IMR-90 (cell line): ENCODE measurements around the gene FOXK1. TPM values are rescaled to one million over a fixed set of nuclear protein-coding genes. Genes with fewer than 3 reads are reported as not detected.

Experiments
- ATAC-seq: fragments of 200-7000 bp; cut with Tn5 transposase; 2 replicates; pipeline ENCODE4 v1.9.1; 2020; ENCODE audit warnings: low read depth, mild to moderate bottlenecking, moderate library complexity
- BruUV-seq: library from RNA; stranded (reverse); fragments of 400-500 nt; replicated peaks from 2 replicates; lab custom pipeline; 2021; lab: Mats Ljungman, UMichigan
- CTCF ChIA-PET: fragments of 300-600 bp; formaldehyde crosslinking; extraction: SDS; loops from one replicate; lab custom pipeline; 2021; ENCODE audit warnings: antibody characterized with exemption; lab: Yijun Ruan, JAX
- POLR2A ChIA-PET: fragments of 300-600 bp; sonication (Branson Sonifier 250); formaldehyde crosslinking; loops from one replicate; lab custom pipeline; 2022; ENCODE audit warnings: antibody characterized with exemption; ENCODE audit not compliant: unreplicated experiment; lab: Charles Lee
- DNase-seq: peaks from one replicate; pipeline ENCODE4 v3.0.0; 2013
- H2AFZ ChIP-seq: replicated peaks from 2 replicates; pipeline ENCODE3; 2013; ENCODE audit warnings: low read length, mild to moderate bottlenecking; ENCODE audit not compliant: poor library complexity
- H2AK5ac ChIP-seq: 2 replicates; pipeline ENCODE4 v1.6.1; 2013; ENCODE audit warnings: low read depth, low read length, inconsistent platforms
- H2AK9ac ChIP-seq: replicated peaks from 2 replicates; pipeline ENCODE3; 2013; ENCODE audit warnings: mild to moderate bottlenecking, low read depth, low read length, moderate library complexity; ENCODE audit not compliant: poor library complexity
- H2BK120ac ChIP-seq: 2 replicates; pipeline ENCODE4 v1.6.1; 2013; ENCODE audit warnings: low read depth, low read length, inconsistent platforms
- H2BK15ac ChIP-seq: 3 replicates; pipeline ENCODE4 v1.6.1; 2013; ENCODE audit warnings: low read depth, low read length, inconsistent platforms
- H2BK20ac ChIP-seq: 2 replicates; pipeline ENCODE4 v1.6.1; 2013; ENCODE audit warnings: low read depth, mild to moderate bottlenecking, inconsistent platforms, low read length, moderate library complexity
- H2BK5ac ChIP-seq: 2 replicates; pipeline ENCODE4 v1.6.1; 2013; ENCODE audit warnings: mild to moderate bottlenecking, low read depth, low read length, inconsistent platforms; ENCODE audit not compliant: poor library complexity, severe bottlenecking
- H3K14ac ChIP-seq: replicated peaks from 2 replicates; pipeline ENCODE4 v1.6.1; 2013; ENCODE audit warnings: low read depth, low read length, inconsistent platforms
- H3K18ac ChIP-seq: 2 replicates; pipeline ENCODE4 v1.6.1; 2013; ENCODE audit warnings: low read depth, low read length, control low read depth
- H3K23ac ChIP-seq: 2 replicates; pipeline ENCODE4 v1.6.1; 2013; ENCODE audit warnings: low read depth, low read length, inconsistent platforms
- H3K27ac ChIP-seq: 2 replicates; pipeline ENCODE4 v1.5.1; 2013; ENCODE audit warnings: mild to moderate bottlenecking, control low read depth, low read length; ENCODE audit not compliant: insufficient read depth
- H3K27me3 ChIP-seq: 2 replicates; pipeline ENCODE4 v1.6.1; 2013; ENCODE audit warnings: low read length; ENCODE audit not compliant: control insufficient read depth, insufficient read depth
- H3K36me3 ChIP-seq: 2 replicates; pipeline ENCODE4 v1.6.1; 2013; ENCODE audit warnings: low read length, mixed read lengths; ENCODE audit not compliant: control insufficient read depth, insufficient read depth
- H3K4ac ChIP-seq: 2 replicates; pipeline ENCODE4 v1.6.1; 2013; ENCODE audit warnings: low read depth, low read length, inconsistent platforms
- H3K4me1 ChIP-seq: 2 replicates; pipeline ENCODE4 v1.6.1; 2013; ENCODE audit warnings: low read length, mixed read lengths; ENCODE audit not compliant: control insufficient read depth, insufficient read depth
- H3K4me2 ChIP-seq: 2 replicates; pipeline ENCODE4 v1.6.1; 2013; ENCODE audit warnings: low read depth, mild to moderate bottlenecking, control low read depth, low read length, moderate library complexity
- H3K4me3 ChIP-seq: 2 replicates; pipeline ENCODE4 v1.5.1; 2013; ENCODE audit warnings: low read depth, mild to moderate bottlenecking, control low read depth, low read length, moderate library complexity; ENCODE audit not compliant: insufficient read depth
- H3K56ac ChIP-seq: 2 replicates; pipeline ENCODE4 v1.6.1; 2013; ENCODE audit warnings: low read length, inconsistent platforms; ENCODE audit not compliant: insufficient read depth; ENCODE audit errors: extremely low read depth
- H3K79me1 ChIP-seq, 2 experiments: 2 replicates each; pipeline ENCODE4 v1.6.1; 2013; ENCODE audit warnings: low read length in 2 of 2, inconsistent platforms in 1 of 2, low read depth in 1 of 2
- H3K9ac ChIP-seq: 2 replicates; pipeline ENCODE4 v1.6.1; 2013; ENCODE audit warnings: low read depth, low read length, control low read depth
- H3K9me1 ChIP-seq: 2 replicates; pipeline ENCODE4 v1.6.1; 2013; ENCODE audit warnings: low read length, inconsistent platforms; ENCODE audit not compliant: insufficient read depth
- H3K9me3 ChIP-seq: 2 replicates; pipeline ENCODE4 v1.6.1; 2013; ENCODE audit warnings: low read length; ENCODE audit not compliant: control insufficient read depth, insufficient read depth
- H4K20me1 ChIP-seq: 2 replicates; pipeline ENCODE4 v1.6.1; 2013; ENCODE audit warnings: low read length, inconsistent platforms; ENCODE audit not compliant: insufficient read depth
- H4K5ac ChIP-seq: 2 replicates; pipeline ENCODE4 v1.6.1; 2013; ENCODE audit warnings: mild to moderate bottlenecking, low read depth, low read length, control low read depth
- H4K8ac ChIP-seq, 2 experiments: 2 replicates each; pipeline ENCODE4 v1.6.1; 2013; ENCODE audit warnings: low read depth in 2 of 2, low read length in 2 of 2, control low read depth in 1 of 2, inconsistent platforms in 1 of 2
- H4K91ac ChIP-seq: 2 replicates; pipeline ENCODE4 v1.6.1; 2013; ENCODE audit warnings: low read depth, low read length, inconsistent platforms; ENCODE audit not compliant: insufficient read depth
- BHLHE40 ChIP-seq: fragments of 150-350 bp; IDR thresholded peaks from 2 replicates; pipeline ENCODE4 v1.6.1; 2016; ENCODE audit warnings: mild to moderate bottlenecking, low read depth, low read length
- CHD1 ChIP-seq: IDR thresholded peaks from 2 replicates; pipeline ENCODE4 v1.6.1; 2012; ENCODE audit warnings: low read depth, low read length, improper control_type of control experiment
- FOS ChIP-seq: fragments of 150-350 bp; IDR thresholded peaks from 2 replicates; pipeline ENCODE4 v1.6.1; 2016; ENCODE audit warnings: low read depth, low read length
- MAZ ChIP-seq: IDR thresholded peaks from 2 replicates; pipeline ENCODE4 v1.6.1; 2012; ENCODE audit warnings: low read depth, mild to moderate bottlenecking, low read length, improper control_type of control experiment, moderate library complexity, borderline replicate concordance
- WGBS, 2 experiments: methylation state at CpG; one replicate each; pipeline versions ENCODE4 v1.1.5 to v1.1.7; 2013; ENCODE audit warnings: missing lambda C conversion rate in 2 of 2; ENCODE audit not compliant: insufficient read length in 1 of 2; ENCODE audit errors: extremely low coverage in 2 of 2; 5-methylcytosine and 5-hydroxymethylcytosine counted together
- dilution Hi-C: fragments of 300-500 bp; cut with HindIII; formaldehyde crosslinking; loops from one replicate; pipeline ENCODE4 v1.14.3; 2018; ENCODE audit warnings: low sequenced_read_pairs; ENCODE audit not compliant: unreplicated experiment
- in situ Hi-C: fragments of 300-500 bp; cut with MboI; formaldehyde crosslinking; loops from 3 replicates; pipeline ENCODE4 v1.14.3; 2019; ENCODE audit warnings: low sequenced_read_pairs, inconsistent platforms, mixed read lengths
- intact Hi-C: fragments of 100-400 bp; cut with micrococcal nuclease; formaldehyde crosslinking; loops from 2 replicates; pipeline ENCODE4 v1.10.0; 2022
- polyA plus RNA-seq, 3 experiments: library from polyadenylated mRNA; depleted of rRNA; stranded (reverse); fragments of >200 nt; gene quantifications; 2 replicates each; pipeline ENCODE4 v1.2.3, GENCODE V29; 2012; ENCODE audit warnings: low replicate concordance in 1 of 3
- total RNA-seq: library from RNA; depleted of rRNA; stranded (reverse); fragments of >200 nt; gene quantifications from 2 replicates; pipeline ENCODE4 v1.2.3, GENCODE V29; 2012
- TF ChIP-seq, protein P1 (sequence below): fragments of 150-350 bp; IDR thresholded peaks from 2 replicates; pipeline ENCODE4 v1.6.1; 2016; ENCODE audit warnings: low read depth, mild to moderate bottlenecking, low read length, moderate library complexity, borderline replicate concordance

FOXK1 gene
- total and polyA plus RNA-seq, 2 of the 4 experiments (the other 2 are of a cell fraction) = 4.3 to 8.8 TPM

DNA sequence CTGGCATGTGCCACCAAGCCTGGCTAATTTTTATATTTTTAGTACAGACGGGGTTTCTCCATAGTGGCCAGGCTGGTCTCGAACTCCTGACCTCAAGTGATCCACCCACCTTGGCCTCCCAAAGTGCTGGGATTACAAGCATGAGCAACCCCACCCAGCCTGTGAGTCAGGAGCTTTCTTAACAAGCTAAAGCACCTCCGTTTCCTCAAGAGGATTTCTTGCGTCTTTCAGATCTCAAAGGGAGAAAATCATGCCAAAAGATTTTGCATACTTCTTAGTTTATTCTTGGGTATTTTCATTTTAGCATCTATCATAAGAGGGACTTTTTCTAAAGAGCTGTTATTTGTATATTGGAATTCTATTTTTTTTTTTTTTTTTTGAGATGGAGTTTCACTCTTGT lies 47.9 kb upstream of the FOXK1 start:
- ATAC-seq = no peak
- H4K20me1 ChIP-seq = no peaks in the 10 kb centered on the region
- no peak overlapping the region for H3K4me2 ChIP-seq
- no peak overlapping the region for H3K56ac ChIP-seq
- no peak overlapping the region for H2BK20ac ChIP-seq
- H4K5ac ChIP-seq = no peak overlapping the region
- 95% methylated on average over 2 of the region's 4 CpGs; no CpG with 5 or more reads in 1 of the 2 experiments for WGBS, 2 experiments
- BruUV-seq = no TSS peak
- H2BK15ac ChIP-seq = no peak overlapping the region
- no peak for TF ChIP-seq MAZ
- TF ChIP-seq BHLHE40 = no peak
- TF ChIP-seq CHD1 = no peak
- no peak for TF ChIP-seq FOS
- TF ChIP-seq, protein P1, sequence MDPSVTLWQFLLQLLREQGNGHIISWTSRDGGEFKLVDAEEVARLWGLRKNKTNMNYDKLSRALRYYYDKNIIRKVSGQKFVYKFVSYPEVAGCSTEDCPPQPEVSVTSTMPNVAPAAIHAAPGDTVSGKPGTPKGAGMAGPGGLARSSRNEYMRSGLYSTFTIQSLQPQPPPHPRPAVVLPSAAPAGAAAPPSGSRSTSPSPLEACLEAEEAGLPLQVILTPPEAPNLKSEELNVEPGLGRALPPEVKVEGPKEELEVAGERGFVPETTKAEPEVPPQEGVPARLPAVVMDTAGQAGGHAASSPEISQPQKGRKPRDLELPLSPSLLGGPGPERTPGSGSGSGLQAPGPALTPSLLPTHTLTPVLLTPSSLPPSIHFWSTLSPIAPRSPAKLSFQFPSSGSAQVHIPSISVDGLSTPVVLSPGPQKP = no peak
- no peak overlapping the region for H2BK5ac ChIP-seq
- H3K9me1 ChIP-seq = no peaks in the 10 kb centered on the region
- H3K9me3 ChIP-seq = no peaks in the 10 kb centered on the region
- ChIA-PET POLR2A (no interaction called here), CTCF (no interaction called here)
- H3K9ac ChIP-seq = no peak overlapping the region
- no peak overlapping the region for H3K18ac ChIP-seq
- H3K14ac ChIP-seq = no peak overlapping the region
- H2AFZ ChIP-seq = no peak overlapping the region
- H4K91ac ChIP-seq = no peak overlapping the region
- no peak overlapping the region for H3K4ac ChIP-seq
- intact Hi-C loops (loop anchor here (5.0 to 10.0 kb wide), 3 partner anchors 1149 to 1767 kb away; no protein-coding TSS in a partner anchor), dilution Hi-C loops (no loop called here), in situ Hi-C loops (loop anchor here (25.0 kb wide), 1 partner anchor 1772 kb away; no protein-coding TSS in a partner anchor)
- H3K27me3 ChIP-seq = no peaks in the 10 kb centered on the region
- H3K27ac ChIP-seq = no peak overlapping the region
- no peak overlapping the region for H3K23ac ChIP-seq
- H2BK120ac ChIP-seq = no peak overlapping the region
- H2AK9ac ChIP-seq = no peak overlapping the region
- DNase-seq = no peak
- no peak overlapping the region for H4K8ac ChIP-seq
- peaks cover 4% of the 10 kb centered on the region; the same call in 1 of the 2 replicates for H3K4me1 ChIP-seq
- H2AK5ac ChIP-seq = no peak overlapping the region
- H3K79me1 ChIP-seq = no peaks in the 10 kb centered on the region
- no peak overlapping the region for H3K4me3 ChIP-seq
- H3K36me3 ChIP-seq = no peaks in the 10 kb centered on the region
